SK-N-MC (cell line): Measurements from ENCODE around the gene MAGEA8.

Experiments
- EZH2 ChIP-seq: fragments of 200-600 bp; sonication (generic); IDR thresholded peaks from one replicate; pipeline ENCODE4 v1.6.1; 2017; ENCODE audit warnings: antibody characterized with exemption
- POLR2AphosphoS5 ChIP-seq: IDR thresholded peaks from 2 replicates; pipeline ENCODE4 v1.6.1; 2012; ENCODE audit warnings: mild to moderate bottlenecking, low read depth, low read length, borderline replicate concordance

GRCh38 chrX:149860445-149860844, 20.5 kb upstream of the MAGEA8 start:
- TF ChIP-seq EZH2 = no peak
- no peak for TF ChIP-seq POLR2AphosphoS5
